GM20431 (cell line): Measurements from ENCODE around the gene PABPN1L.

Source experiments
- in situ Hi-C: fragments of 300-500 bp; cut with MseI, MboI; formaldehyde crosslinking; loops from one replicate; pipeline ENCODE4 v1.15.0; 2020; ENCODE audit warnings: low sequenced_read_pairs; ENCODE audit not compliant: unreplicated experiment

PABPN1L gene

DNA sequence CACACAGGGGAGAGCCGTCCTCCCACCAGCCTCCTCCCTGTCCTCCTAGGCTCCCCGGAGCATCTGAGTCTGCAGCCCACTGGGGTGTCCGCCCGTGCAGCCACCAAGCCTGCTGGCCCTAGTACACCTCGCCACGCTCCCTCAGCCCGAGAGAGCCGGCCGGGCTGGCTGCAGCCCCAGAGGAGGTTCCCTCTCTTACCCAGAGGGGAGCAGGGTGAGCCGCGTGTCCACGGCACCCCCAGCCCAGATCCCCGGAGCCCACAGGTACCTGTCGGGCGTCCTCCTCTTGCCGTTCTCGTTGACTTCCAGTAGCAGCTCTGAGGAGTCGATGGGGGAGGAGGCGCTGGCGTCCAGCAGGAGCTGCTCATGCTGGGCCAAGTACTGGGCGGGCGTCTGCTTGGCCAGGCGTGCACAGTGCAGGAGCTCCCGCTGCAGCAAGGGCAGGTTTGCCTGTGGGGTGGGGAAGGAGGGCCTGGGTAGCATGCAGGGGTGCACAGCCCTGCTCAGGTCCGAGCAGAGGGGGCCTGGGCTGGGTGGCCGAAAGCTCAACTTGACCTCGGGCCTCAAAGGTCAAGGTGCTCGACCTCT lies 19.3 kb upstream of the PABPN1L start:
- in situ Hi-C loops: no loop called here

DNA sequence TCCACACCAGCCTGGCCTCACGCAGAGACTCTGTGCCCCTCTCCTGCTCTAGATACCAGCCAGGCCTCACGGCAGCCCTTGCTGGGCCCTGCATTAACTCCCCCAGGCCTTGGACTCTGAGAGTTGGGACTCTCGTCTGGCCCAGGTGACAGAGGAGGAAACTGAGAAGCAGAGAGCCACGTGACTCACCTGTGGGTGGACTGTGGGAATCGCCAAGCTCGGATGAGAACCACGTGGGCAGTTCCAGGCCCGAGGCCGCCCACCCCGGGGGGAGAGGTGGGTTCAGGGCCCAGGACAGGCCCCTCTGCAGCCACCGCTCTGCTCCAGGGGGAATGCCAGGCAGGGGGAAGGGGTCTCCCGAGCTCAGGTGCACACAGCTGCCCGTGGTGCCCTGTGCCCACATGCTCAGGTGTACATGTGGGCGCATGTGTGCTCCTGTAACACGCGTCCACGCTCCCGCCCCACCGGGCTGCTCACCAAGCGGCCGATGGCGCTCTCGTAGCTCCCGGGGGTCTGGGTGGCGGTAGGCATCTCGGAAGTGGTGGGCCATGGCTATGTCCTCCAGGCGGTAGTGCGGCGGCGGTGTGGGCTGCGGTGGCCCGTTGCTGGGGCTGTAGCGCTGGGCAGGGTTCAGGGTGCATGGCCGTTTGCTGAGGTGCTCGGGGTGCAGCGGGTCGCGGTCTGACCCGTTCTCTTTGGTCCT lies 18.3 kb upstream of the PABPN1L start:
- in situ Hi-C loops: no loop called here

DNA sequence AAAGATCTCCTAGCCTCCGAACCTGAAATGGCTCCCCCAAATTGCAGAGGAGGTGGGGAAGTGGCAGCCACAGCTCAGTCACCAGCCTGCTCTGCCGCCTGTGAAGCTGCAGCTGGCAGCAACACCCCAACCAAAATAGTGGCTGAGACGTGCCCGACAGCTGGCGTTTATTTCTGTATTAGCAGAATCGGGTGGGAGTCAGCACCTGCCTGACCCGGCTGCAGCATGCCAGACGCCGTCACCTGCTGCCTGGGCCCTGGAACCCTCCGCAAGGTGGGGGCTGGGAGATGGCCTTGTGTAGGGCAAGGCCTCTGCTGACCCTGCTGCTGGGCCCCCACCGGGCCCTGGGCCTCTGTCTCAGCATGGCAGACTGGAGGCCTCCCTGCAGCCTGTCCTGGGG lies 17.5 kb upstream of the PABPN1L start:
- in situ Hi-C loops: no loop called here

DNA sequence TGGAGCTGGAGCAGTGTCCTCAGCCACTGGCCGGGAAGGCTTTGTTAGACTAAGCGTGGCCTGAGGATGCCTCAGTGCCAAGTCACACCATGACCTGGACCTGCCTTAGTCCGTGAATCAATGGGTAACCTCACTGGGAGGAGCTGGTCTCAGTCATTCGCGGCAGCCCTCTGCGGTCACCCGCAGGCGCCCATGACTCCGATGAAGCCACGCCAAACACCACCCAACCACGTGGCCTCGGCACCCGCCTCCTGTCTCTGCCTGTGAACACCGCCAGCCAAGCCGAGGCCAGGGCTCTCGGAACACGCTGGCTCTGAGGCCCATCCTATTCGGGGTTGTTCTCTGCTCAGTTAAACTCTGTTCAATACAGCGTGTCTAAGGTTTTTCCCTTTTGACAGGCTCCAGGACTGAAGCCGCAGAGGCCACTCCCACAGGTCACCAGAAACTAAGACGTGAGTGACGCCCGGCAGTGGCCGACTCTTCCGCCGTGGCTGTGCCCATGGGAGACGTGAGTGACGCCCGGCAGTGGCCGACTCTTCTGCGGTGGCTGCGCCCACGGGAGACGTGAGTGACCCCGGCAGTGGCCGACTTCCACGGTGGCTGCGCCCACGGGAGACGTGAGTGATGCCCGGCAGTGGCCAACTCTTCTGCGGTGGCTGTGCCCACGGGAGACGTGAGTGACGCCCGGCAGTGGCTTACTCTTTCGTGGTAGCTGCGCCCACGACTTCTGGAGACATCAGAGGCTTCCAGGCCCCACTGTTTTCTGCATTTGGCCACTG lies 16.8 kb upstream of the PABPN1L start:
- in situ Hi-C loops: no loop called here

DNA sequence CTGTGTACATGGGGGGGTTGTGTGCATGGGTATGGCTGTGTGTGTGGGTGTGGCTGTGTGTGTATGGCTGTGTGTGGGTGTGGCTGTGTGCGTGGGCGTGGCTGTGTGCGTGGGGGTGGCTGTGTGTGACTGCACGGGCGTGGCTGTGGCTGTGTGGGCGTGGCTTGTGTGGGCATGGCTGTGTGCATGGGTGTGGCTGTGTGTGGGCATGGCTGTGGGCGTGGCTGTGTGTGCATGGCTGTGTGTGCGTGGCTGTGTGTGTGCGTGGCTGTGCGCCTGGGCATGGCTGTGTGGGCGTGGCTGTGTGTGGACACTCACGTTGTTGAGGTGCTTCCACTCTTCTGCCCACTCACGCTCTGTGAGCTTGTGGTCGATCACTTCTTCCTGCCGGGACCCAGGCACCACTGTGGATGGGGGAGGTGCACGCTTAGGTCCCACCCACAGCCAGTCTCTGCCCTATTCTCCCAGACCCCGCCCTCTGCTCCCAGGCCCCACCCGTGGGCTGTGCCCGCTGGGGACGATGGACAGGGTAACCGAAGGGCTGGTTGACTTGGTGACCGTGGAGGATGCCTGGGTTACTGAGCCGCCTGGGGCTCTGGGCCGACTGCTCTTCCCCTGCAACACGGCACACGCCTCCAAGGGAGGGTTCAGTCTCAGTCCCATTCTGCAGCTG lies 16.0 kb upstream of the PABPN1L start:
- in situ Hi-C loops: no loop called here

DNA sequence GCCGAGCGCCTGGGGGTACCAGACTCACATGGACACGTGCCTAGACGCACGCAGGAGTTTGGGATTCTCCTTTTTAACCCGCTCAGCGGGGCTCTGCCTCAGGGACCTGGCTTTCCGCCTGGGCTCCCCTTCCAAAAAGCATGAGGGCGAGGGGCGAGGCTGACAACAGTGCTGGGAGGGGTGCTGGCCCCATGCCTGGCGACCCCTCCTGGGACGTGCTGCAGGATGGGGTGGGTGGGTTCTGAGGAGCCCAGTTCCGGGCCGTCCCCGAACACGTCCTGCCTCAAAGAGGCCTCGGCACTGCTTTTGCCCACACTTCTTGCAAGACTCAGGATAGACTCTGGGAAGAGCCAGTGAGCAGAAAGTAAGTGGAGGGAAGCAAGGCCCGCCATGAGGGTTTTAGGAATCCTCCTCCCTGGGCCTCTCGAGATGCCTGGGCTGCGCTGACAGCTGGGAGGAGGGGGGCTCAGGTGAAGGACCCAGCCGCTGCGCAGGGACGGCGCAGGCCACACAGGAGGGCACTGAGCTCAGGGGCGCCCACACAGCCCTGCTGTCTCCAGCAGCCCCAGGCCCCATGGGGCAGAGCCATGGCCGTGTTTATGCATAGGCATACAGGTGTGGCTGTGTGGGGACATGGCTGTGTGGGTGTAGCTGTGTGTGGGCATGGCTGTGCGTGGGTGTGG lies 15.4 kb upstream of the PABPN1L start:
- in situ Hi-C loops: no loop called here

DNA sequence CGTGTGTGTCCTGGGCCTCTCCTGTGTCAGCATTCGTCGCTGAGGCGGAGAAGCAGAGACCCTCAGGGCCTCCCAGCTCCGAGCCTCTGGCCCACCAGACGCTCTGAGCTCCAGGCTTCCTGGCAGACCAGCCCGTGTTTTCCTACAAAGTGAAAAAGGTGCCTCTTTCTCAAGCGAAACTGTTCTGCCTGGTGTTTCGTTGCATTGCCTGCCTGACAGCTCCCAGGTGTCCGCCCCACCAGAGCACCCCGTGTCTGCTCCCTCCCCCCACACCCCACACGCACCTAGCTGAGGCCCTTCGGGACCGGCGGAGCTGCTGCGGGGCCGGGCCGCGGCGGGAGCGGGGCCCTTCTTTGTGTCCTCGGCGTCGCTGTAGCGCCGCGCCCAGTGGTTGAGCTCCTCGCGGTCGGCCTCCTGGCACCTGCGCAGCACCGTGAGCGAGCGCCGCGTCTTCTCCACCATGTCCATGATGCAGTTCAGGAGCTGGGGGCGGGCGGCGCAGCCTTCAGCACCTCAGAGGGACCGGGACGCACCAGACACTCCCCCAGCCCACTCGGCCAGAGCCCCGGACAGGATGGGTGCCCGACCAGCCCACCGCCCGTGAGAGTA lies 14.7 kb upstream of the PABPN1L start:
- in situ Hi-C loops: no loop called here

DNA sequence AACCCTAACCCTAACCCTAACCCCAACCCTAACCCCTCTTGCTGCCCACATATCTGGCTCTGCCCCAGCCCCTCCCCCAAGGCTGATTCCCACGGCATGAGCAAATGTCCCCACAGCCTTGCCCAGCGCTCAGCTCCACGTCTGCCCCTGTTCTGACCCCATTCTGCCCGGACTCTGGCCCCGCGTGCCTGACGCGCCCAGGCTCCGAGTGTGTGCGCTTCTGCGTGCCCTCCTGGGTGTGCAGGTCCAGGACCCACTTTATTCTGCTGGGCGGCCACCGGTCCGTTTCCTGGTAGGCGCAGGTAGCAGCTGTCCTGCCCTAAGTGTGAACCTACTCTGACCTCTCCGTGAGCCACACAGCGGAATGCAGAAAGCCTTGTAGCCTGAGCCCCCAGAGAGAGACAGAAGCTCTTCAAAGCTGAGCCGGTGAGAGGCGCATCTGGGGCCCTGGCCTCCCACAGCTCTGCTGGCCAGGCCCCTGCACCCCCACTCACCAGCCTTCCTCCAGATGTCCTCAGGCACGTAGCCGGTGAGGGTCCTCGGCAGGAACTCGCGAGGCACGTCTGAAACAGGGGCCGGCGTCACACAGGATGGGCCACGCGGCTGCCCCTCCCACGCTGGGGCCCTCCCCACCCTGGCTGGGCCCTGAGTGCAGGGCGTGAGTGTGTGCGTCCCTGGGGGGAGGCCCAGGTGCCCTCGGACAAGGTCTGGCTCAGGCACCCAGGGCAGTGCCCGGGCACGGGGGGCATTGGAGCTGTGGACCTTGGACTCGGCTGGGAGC lies 14.0 kb upstream of the PABPN1L start:
- in situ Hi-C loops: no loop called here

DNA sequence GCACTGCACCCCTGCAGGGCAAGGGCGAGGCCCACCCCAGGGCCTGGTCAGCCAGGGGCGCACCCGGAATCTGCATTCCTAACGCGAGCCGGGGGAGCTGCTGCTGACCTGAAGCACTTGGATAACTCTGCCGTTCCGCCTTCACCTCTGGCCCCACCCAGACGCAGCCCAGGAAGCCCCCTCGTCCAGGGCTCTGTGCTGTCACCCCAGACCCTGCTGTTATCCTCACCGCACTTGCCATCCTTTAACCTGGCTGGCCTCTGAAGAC lies 13.3 kb upstream of the PABPN1L start:
- in situ Hi-C loops: no loop called here

DNA sequence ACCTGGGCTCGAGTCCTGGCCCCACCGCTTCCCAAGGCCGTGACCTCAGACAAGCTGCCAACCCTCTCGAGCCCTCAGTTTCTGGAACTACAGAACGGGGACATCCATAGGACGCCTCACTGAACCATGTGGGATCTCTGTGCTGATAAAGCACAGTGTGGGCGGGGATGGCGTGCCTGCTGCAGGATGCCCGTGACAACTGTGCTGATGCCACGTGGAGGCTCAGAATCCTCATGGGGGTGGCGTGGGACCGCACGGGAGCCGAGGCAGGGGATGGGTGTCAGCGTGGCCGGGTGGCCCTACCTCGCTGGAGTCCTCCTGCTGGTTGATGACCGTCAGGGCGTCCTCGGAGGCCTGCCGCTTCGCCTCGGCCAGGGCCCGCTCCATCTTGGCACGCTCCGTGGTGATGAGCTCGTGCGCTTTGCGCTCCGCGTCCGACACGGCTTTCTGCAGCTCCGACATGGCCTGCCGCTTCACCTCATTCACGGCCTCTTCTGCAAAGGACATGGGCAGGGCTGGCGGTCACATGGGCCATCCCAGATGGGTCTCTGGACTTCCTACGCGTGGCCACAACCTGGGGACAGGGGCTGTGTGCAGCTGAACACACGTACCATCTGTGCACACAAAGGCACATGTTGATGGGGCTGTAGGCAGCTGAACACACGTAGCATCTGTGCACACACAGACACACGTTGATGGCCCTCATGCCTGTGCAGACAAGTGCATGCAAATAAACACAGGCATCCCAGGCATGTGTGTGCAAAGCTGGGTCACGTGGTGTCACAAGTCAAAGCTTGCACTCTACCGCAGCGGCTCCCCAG lies 12.7 kb upstream of the PABPN1L start:
- in situ Hi-C loops: no loop called here

DNA sequence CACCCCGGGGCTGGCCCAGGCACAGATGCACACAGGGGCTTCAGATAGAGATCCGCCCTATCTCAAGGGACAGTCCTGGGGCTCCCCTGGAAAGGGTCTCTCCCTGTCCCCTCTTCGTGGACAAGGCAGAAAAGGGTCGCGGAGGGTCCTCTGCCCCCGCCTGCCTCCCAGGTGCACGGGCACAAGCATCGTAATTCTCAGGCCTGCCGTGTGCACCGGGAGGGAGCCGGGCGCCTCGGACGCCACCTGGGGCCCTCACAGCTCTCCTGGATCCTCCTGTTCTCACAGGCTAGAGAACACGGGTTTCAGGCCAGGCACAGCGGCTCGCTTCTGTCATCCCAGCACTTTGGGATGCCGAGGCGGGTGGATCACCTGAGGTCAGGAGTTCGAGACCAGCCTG lies 11.9 kb upstream of the PABPN1L start:
- in situ Hi-C loops: no loop called here

DNA sequence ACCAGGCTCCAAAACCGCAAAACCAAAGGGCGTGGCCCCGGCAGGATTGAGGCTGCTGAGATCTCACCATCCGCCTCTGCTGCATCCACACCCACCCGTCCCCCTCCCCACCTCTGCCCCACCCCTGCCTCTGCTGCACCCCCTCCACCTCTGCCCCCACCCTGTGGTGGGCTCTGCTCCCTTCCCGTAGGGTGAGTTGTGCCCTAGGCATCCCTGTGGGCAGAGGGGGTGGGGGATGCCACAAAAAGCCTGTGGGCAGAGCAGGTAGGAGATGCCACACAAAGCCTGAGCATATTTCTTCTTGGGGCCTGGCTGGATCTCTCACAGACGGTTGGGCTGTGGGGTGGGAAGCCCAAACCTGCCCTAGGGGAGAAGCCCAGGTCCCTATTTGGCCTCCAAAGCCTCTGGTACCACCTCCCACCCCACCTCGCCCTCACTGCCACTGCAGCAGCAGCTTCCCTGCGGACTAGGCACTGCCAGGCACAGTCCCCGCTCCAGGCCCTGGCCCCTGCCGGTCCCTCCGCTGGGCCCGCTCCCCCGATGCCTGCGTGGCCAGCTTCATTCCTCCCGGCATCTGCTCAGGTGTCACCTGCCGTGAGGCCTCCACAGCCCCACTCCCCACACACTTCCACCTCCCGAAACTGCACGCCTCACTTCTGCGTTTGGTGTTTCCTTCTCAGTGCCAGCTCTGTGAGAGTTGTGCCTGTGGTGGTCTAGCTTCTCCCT lies 11.3 kb upstream of the PABPN1L start:
- in situ Hi-C loops: no loop called here

DNA sequence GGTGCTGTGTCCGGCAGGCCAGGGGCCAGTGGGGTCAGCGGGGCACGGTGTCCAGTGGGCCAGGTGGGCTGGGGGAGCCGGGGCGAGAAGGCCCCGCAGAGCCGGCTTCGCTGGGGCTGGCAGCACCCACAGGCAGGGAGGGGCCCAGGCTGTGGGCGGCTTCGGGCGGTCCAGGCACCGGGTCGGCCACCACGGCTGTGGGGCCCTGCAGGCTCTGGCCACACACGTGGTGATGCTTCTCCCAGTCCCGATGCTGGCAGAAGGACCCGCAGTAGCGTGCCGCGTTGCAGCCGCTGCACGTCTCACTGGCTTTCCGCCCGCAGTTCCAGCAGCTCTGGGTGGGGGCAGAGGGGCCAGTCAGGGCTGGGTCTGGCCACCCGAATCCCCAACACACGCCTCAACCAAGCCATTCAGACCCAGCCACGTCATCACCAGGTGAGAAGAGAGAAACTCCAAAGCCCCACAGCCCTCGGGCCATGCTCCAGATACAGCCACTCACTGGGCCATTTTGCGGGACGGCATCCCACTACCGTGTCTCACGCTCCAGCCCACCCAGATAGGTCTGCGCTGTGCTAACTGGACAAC lies 10.6 kb upstream of the PABPN1L start:
- in situ Hi-C loops: no loop called here

DNA sequence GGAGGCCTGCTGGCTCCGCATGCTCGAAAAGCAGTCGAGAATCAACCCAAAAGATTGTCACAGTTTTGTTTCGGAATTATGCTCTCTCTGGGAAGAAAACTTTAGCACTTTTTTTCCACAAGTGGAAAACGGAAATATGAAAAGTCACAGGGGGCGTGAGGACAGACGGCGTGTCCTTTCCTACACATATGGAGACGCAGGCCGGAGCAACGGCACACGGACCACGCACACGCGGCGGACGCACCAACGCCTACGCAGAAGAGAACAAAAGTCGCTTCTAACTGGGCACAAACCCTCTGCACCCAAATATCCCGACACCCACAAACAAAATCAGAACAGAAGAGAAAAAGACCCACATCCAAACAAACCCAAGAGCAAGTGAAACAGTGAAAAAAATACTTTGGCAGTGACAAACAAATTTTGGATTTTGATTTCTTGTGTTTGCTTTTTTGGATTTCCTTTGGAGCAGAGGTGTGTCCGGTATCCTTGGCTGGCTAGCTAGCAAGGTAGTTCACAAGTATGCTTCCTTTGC lies 9.3 kb upstream of the PABPN1L start:
- in situ Hi-C loops: no loop called here

DNA sequence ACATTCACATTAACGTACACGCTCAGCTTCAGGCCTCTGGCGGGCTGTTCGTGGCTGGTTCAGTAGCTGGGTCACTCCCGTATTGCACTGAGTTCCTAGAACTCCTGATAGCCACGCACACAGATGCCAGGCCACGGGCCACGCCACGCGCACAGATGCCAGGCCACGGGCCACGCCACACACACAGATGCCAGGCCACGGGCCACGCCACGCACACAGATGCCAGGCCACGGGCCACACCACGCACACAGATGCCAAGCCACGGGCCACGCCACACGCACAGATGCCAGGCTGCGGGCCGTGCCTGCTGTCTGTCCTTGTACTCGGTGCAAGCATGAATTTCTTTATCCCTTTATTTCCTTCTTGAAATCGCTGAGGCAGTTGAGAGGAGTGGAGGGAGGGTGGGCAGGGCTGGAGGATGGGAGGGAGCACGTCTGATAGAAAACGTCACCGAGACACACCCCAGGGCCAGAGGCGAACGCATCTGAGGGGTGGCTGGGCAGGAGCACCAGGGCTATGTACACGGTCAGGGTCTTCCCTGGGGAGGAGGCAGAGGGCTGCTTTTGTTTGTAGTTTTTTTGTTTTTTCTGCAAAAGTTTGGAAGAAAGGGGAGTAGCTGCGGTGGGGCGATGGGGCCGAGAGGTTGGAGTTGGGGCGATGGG lies 8.6 kb upstream of the PABPN1L start:
- in situ Hi-C loops: no loop called here

DNA sequence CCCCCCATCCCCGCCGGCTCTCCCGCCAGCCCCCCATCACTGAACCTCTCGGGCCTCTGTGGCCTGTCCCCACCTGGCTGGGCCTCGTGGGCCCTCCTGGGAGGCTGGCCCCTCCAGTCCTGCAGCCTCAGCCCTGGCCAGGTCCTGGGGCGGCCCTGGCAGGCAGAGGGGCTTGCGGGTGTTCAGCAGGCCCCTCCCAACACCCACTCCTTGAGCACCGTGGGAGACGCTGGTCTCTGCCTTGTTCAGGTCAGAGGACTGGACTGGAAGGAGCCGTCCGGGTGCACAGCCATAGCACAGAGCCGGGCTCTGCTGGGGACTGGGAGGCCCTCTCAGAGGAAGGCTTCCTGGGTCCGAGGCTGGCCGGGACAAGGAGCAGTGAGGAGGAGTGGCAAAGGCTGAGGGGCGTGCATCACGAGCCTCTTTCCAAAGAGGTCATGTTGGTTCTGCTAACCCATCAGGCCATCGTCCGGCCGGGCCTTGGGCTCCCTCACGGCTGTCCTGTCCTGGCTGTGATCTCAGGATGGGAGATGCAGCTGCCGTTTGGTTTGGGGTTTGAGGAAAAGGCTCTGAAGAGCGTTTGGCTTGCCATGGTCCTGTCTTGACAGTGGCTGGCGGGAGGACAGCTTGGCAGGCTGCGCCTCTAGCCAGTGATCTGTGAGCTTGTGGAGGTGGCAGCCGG lies 6.3 kb upstream of the PABPN1L start:
- in situ Hi-C loops: no loop called here
